GM18868 (cell line): ENCODE results near the gene TFAP2E.

Source experiments
- ATAC-seq: cut with Tn5 transposase; IDR thresholded peaks from one replicate; pipeline ENCODE4 v1.9.1; 2021; ENCODE audit warnings: mild to moderate bottlenecking, moderate library complexity; ENCODE audit not compliant: unreplicated experiment

The TFAP2E gene

DNA sequence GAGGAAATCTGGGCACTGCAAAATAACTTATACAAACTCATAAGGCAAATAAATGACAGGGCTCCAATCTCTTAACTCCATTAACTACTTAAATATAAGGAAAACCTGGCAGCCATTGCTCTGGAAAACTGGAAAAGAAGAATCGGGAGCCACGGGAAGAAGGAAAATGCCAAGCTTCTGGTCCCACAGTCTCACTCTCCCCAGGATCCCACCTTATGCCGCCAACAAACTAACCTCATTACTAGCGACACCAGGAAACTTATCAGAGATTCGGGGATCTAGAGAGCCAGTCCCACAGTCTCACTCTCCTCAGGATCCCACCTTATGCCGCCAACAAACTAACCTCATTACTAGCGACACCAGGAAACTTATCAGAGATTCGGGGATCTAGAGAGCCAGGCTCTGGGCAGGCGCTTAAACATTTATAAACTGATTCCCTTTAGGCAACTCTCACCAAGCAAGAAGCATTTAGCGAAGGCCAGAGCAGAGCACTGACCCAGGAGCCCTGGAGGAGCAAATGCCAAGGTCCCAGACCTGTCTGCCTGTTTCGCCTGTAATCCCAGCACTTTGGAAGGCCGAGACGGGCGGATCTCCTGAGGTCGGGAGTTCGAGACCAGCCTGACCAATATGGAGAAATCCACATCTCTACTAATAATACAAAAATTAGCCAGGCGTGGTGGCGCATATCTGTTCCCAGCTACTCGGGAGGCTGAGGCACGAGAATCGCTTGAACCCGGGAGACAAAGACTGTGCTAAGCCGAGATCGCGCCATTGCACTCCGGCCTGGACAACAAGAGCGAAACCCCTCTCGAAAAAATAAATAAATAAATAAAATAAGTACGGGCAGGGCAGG is 67.5 kb downstream of the TFAP2E start:
- no peak for ATAC-seq

GRCh38 chr1:35641233-35641866 is 68.2 kb downstream of the TFAP2E start, which contains the start of gene PSMB2:
PSMB2 (minus strand) TSS chr1:35641526; CDS start chr1:35641432, 94 bp downstream.
- ATAC-seq, result peak; percentile 84

DNA sequence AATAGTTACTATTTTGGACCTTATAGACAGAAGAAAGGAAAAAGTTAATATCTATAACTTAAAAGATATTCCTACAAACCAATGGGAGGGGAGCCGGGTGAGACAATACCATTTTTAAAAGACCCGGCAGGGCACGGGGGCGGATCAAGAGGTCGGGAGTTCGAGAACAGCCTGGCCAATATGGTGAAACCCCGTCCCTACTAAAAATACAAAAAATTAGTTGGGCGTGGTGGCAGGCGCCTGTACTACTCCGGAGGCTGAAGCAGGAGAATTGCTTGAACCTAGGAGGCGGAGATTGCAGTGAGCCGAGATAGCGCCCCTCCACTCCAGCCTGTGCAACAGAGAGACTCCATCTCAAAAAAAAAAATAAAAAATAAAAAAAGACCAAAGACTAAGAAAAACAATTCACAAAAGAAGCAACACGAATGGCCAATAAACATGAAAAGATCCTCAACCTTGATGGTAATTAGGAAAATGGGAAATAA is 69.4 kb downstream of the TFAP2E start:
- no peak for ATAC-seq

- no peak for ATAC-seq
Measured at GRCh38 chr1:35644204-35644603, 71.1 kb downstream of the TFAP2E start.
